BLaER1 treated with 17β-estradiol and CSF1 and Interleukin-3, amounts not matched to agents 10 nM and 100 nM (cell line): ENCODE measurements around the gene NDRG3.
A peak's percentile ranks its signal among the peaks of the same experiment; 100 is the strongest.

Source experiments
- H3K27ac ChIP-seq, 11 experiments: shearing (Covaris generic); formaldehyde crosslinking; 2 replicates each; pipeline ENCODE4 v1.8.1; 2022
- H3K27me3 ChIP-seq, 11 experiments: shearing (Covaris generic); formaldehyde crosslinking; 2 replicates each; pipeline ENCODE4 v1.8.1; 2022
- H3K36me3 ChIP-seq, 11 experiments: shearing (Covaris generic); formaldehyde crosslinking; 2 replicates each; pipeline ENCODE4 v1.8.1; 2022
- H3K4me1 ChIP-seq, 10 experiments: shearing (Covaris generic); formaldehyde crosslinking; 2 replicates each; pipeline ENCODE4 v1.8.1; 2022
- H3K4me2 ChIP-seq, 11 experiments: shearing (Covaris generic); formaldehyde crosslinking; 2 replicates each; pipeline ENCODE4 v1.8.1; 2022
- H3K4me3 ChIP-seq, 10 experiments: shearing (Covaris generic); formaldehyde crosslinking; 2 replicates each; pipeline ENCODE4 v1.8.1; 2022
- H3K9ac ChIP-seq, 11 experiments: shearing (Covaris generic); formaldehyde crosslinking; 2 replicates each; pipeline ENCODE4 v1.8.1; 2022
- H3K9me3 ChIP-seq, 11 experiments: shearing (Covaris generic); formaldehyde crosslinking; replicated peaks in 1 of 11; 2 replicates each; pipeline ENCODE4 v1.8.1; 2022
- H4K20me1 ChIP-seq, 11 experiments: shearing (Covaris generic); formaldehyde crosslinking; 2 replicates each; pipeline ENCODE4 v1.8.1; 2022
- Cebpa-rat ChIP-seq, 11 experiments: shearing (Covaris generic); IDR thresholded peaks; 2 replicates each; pipeline ENCODE4 v1.8.1; 2022

Gene NDRG3

GRCh38 chr20:36629719-36630681, 115.9 kb downstream of the NDRG3 start:
- Histone ChIP-seq H3K4me3 (peak overlapping the region in 4 of 10 experiments; percentile 2 to 11 (median 4); a peak in 2 of 20 replicates), H3K27ac (peak overlapping the region in 10 of 11 experiments; percentile 17 to 67 (median 58); a peak in 19 of 22 replicates), H4K20me1 (no peaks in the 10 kb centered on the region), H3K36me3 (no peaks in the 10 kb centered on the region), H3K9me3 (no peaks in the 10 kb centered on the region), H3K4me1 (peaks cover 16 to 42% (median 24%) of the 10 kb centered on the region in 10 experiments), H3K9ac (peak overlapping the region; percentile 9 to 56 (median 46); a peak in 17 of 22 replicates), H3K27me3 (no peaks in the 10 kb centered on the region), H3K4me2 (peak overlapping the region; percentile 79 to 92 (median 84))
- TF ChIP-seq Cebpa-rat (IDR thresholded peaks at IDR 0.05) = no peak

DNA sequence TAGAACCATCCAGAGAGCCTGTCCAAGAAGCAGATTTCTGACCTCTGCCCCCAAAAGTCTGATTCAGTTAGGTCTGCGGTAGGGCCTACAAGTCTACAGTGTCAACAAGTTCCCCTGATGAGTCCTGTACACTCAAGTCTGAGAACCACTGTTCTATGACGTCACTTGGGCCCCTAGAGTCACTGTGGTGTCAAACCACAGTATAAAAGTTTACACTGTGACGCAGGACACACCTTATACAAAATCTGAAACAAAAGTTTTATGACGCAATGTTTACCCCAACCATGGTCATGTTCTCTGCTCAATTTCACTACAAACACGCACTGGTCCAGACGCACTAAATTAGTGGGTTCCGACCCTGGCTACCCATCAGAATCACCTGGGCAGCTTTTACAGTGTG, 117.8 kb downstream of the NDRG3 start:
- no peaks in the 10 kb centered on the region for H3K27me3 ChIP-seq
- H3K27ac ChIP-seq = no peak overlapping the region
- H3K4me3 ChIP-seq = no peak overlapping the region
- H3K36me3 ChIP-seq = no peaks in the 10 kb centered on the region
- peaks cover 16 to 38% (median 24%) of the 10 kb centered on the region in 10 experiments for H3K4me1 ChIP-seq
- no peak overlapping the region for H3K9ac ChIP-seq
- peak overlapping the region in 2 of 11 experiments; percentile 5 to 18; a peak in 3 of 22 replicates for H3K4me2 ChIP-seq
- TF ChIP-seq Cebpa-rat (IDR thresholded peaks at IDR 0.05) = peak in 4 of 11 experiments; percentile 28 to 65 (median 38); a peak in 3 of 22 replicates
- H3K9me3 ChIP-seq = no peaks in the 10 kb centered on the region
- no peaks in the 10 kb centered on the region for H4K20me1 ChIP-seq

DNA sequence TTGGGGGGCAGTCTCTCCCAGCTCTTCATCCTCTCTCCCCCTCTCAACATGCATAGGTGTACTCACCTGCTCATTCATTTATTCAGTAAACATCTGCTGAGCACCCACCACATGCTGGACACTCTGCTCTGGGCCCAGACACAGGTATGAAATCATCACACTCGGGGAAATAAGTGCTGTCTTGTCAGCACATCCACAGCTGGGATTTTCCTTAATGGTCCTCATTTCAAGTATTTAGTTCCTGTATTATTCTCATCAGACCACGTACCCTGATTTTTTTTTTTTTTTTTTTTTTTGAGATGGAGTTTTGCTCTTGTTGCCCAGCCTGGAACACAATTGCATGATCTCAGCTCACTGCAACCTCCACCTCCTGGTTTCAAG, 121.0 kb downstream of the NDRG3 start:
- no peak overlapping the region for H3K4me3 ChIP-seq
- no peaks in the 10 kb centered on the region for H4K20me1 ChIP-seq
- H3K27me3 ChIP-seq = no peaks in the 10 kb centered on the region
- H3K27ac ChIP-seq = no peak overlapping the region
- no peaks in the 10 kb centered on the region for H3K9me3 ChIP-seq
- H3K4me1 ChIP-seq = peaks cover 8 to 22% (median 12%) of the 10 kb centered on the region in 10 experiments
- no peak overlapping the region for H3K4me2 ChIP-seq
- TF ChIP-seq Cebpa-rat (IDR thresholded peaks at IDR 0.05) = no peak
- no peak overlapping the region for H3K9ac ChIP-seq
- H3K36me3 ChIP-seq = no peaks in the 10 kb centered on the region

- Histone ChIP-seq H3K9ac (no peak overlapping the region), H3K27ac (no peak overlapping the region)
Observed at GRCh38 chr20:36624068-36624943, 121.6 kb downstream of the NDRG3 start.

DNA sequence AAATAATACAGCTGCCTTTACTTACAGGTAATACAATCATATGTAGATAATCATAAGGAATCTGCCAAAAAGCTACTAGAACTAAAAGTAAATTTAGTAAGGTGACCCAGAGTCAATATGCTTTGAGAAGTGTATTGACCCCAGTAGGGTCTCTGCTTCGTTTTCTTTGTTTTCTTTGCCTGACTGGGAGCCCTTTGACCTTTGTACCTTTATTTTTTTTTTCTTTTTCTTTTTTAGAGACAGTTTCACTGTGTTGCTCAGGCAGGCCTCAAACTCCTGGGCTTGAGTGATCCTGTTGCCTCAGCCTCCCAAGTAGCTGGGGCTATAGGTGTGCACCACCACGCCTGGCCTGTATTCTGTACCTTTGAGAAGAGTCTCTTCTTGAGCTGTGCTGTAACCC, 122.4 kb downstream of the NDRG3 start:
- Histone ChIP-seq H3K4me1 (peaks cover 0 to 8% (median 0%) of the 10 kb centered on the region in 10 experiments; a peak in 2 of 20 replicates), H3K4me3 (no peak overlapping the region), H3K4me2 (no peak overlapping the region), H3K27me3 (no peaks in the 10 kb centered on the region), H4K20me1 (no peaks in the 10 kb centered on the region), H3K27ac (no peak overlapping the region), H3K9me3 (no peaks in the 10 kb centered on the region), H3K36me3 (no peaks in the 10 kb centered on the region), H3K9ac (no peak overlapping the region)
- TF ChIP-seq Cebpa-rat (IDR thresholded peaks at IDR 0.05) = no peak

More at GRCh38 chr20:36624068-36624943, 121.6 kb downstream of the NDRG3 start:
- Histone ChIP-seq H3K27me3 (no peaks in the 10 kb centered on the region), H3K9me3 (no peaks in the 10 kb centered on the region), H3K36me3 (no peaks in the 10 kb centered on the region), H3K4me3 (no peak overlapping the region), H4K20me1 (no peaks in the 10 kb centered on the region), H3K4me2 (no peak overlapping the region), H3K4me1 (peaks cover 1 to 16% (median 6%) of the 10 kb centered on the region in 10 experiments; a peak in 19 of 20 replicates)
- no peak for TF ChIP-seq Cebpa-rat (IDR thresholded peaks at IDR 0.05)

DNA sequence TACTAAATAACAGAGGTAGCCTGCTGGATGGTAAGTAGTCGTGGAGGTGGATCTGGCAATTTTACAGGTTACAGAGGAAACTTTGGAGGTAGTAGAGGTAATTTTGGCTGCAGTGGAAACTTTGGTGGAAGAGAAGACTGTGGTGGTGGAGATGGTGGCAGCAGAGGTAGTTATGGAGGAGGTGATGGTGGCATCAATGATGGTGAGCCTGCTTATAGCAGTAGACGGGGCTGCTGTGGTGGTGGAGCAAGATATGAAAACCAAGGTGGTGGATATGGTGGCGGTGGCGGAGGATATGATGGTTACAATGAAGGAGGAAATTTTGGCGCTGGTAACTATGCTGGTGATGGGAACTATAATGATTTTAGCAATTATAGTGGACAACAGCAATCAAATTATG, 125.0 kb downstream of the NDRG3 start:
- no peak overlapping the region for H3K4me3 ChIP-seq
- H3K27ac ChIP-seq = no peak overlapping the region
- no peak for TF ChIP-seq Cebpa-rat (IDR thresholded peaks at IDR 0.05)

GRCh38 chr20:36614781-36615557, 130.9 kb downstream of the NDRG3 start:
- 0 out of 22 replicates have a peak overlapping the region, but pooled peaks of 1 of the 11 experiments have one; percentile 21 for H3K27ac ChIP-seq
- H3K36me3 ChIP-seq = peaks cover 54 to 61% (median 57%) of the 10 kb centered on the region in 11 experiments
- H3K4me2 ChIP-seq = no peak overlapping the region
- no peaks in the 10 kb centered on the region for H3K27me3 ChIP-seq
- no peaks in the 10 kb centered on the region for H3K4me1 ChIP-seq
- peaks cover 0 to 60% (median 53%) of the 10 kb centered on the region in 11 experiments; a peak in 20 of 22 replicates for H4K20me1 ChIP-seq
- TF ChIP-seq Cebpa-rat (IDR thresholded peaks at IDR 0.05) = no peak
- H3K9ac ChIP-seq = peak overlapping the region in 1 of 11 experiments; percentile 9; a peak in 1 of 22 replicates
- H3K4me3 ChIP-seq = no peak overlapping the region
- no peaks in the 10 kb centered on the region for H3K9me3 ChIP-seq

More for the DNA sequence above, 125.0 kb downstream of the NDRG3 start:
- Histone ChIP-seq H3K4me2 (no peak overlapping the region), H3K36me3 (peaks cover 0 to 2% (median 0%) of the 10 kb centered on the region in 11 experiments; a peak in 2 of 22 replicates), H3K4me1 (no peaks in the 10 kb centered on the region), H3K27me3 (no peaks in the 10 kb centered on the region), H4K20me1 (0 out of 22 replicates have a peak, but pooled peaks cover 0 to 2% (median 0%) of the 10 kb centered on the region in 11 experiments), H3K9me3 (no peaks in the 10 kb centered on the region), H3K9ac (no peak overlapping the region)

DNA sequence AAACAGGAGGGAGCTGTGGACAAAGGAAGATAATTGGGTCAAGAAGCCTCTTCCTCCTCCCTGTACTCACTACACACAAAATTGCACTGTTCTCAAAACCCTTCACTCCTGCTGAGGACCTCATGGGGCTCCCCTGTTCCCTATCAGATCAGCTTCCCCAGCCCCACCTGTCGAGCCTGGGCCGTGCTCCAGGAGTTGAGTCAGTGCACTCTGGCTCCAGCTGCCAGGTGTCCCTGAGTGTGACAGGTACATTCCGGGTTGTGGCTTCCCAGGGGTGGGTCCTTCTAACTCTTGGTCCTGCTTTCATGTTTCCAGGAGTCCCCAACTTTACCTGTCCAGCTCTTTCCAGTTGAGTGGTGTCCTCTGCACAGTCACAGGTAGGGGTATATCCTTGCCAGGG, 131.9 kb downstream of the NDRG3 start:
- no peak overlapping the region for H3K4me2 ChIP-seq
- no peak overlapping the region for H3K4me3 ChIP-seq
- H3K9ac ChIP-seq = no peak overlapping the region
- H3K27me3 ChIP-seq = no peaks in the 10 kb centered on the region
- H4K20me1 ChIP-seq = peaks cover 0 to 68% (median 57%) of the 10 kb centered on the region in 11 experiments; a peak in 20 of 22 replicates
- no peak overlapping the region for H3K27ac ChIP-seq
- no peaks in the 10 kb centered on the region for H3K4me1 ChIP-seq
- no peak for TF ChIP-seq Cebpa-rat (IDR thresholded peaks at IDR 0.05)
- peaks cover 63 to 71% (median 66%) of the 10 kb centered on the region in 11 experiments for H3K36me3 ChIP-seq
- no peaks in the 10 kb centered on the region for H3K9me3 ChIP-seq
